IPS-11a (cell line): ENCODE measurements around the gene CNTNAP5.

Source experiments
- H3K4me3 ChIP-seq: one replicate; pipeline ENCODE4 v1.5.1; 2013; ENCODE audit warnings: low read depth, low read length, control low read depth

The CNTNAP5 gene

GRCh38 chr2:124053796-124054195 is 28.7 kb downstream of the CNTNAP5 start:
- H3K4me3 ChIP-seq: no peak overlapping the region

DNA sequence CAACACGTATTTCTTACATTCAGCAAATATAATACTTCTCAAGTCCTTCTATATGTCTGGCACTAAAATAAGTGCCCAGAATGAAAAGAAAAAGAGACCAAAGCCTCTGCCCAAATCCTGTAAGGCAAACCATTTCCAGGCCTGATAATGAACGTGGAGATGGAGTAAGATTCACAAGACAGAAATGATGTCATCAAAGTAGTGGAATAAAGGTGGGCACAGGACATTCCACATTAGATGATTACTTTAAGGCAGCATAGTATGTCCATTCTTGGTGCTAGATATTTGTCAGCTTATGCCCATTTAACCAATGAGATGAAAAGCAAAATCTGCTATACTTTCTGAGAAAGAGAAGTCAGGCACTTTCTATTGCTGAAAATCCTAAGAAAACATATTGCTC is 38.5 kb downstream of the CNTNAP5 start:
- H3K4me3 ChIP-seq: no peak overlapping the region

DNA sequence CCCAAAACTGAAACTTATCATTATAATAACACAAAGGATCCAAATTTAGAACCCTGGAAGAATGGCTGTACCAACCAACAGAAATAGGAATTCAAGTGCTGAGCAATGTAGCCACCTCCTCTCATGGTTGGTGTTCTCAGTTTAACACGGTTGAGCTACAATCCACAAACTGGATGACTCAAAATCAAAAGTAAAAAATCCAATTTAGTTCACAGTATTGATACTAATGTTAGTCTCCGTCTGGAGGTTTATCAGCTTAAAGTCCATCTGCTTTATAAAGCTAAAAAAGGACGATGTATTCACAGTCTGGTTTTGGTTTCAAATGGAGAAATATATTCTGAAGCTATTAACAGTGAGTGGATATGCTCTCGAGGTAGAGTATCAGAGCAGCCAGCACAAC is 40.5 kb downstream of the CNTNAP5 start:
- H3K4me3 ChIP-seq: no peak overlapping the region

- no peak overlapping the region for H3K4me3 ChIP-seq
These were observed 41.7 kb downstream of the CNTNAP5 start for GRCh38 chr2:124066776-124067175.

GRCh38 chr2:124079045-124079444 is 54.0 kb downstream of the CNTNAP5 start:
- H3K4me3 ChIP-seq: no peak overlapping the region

DNA sequence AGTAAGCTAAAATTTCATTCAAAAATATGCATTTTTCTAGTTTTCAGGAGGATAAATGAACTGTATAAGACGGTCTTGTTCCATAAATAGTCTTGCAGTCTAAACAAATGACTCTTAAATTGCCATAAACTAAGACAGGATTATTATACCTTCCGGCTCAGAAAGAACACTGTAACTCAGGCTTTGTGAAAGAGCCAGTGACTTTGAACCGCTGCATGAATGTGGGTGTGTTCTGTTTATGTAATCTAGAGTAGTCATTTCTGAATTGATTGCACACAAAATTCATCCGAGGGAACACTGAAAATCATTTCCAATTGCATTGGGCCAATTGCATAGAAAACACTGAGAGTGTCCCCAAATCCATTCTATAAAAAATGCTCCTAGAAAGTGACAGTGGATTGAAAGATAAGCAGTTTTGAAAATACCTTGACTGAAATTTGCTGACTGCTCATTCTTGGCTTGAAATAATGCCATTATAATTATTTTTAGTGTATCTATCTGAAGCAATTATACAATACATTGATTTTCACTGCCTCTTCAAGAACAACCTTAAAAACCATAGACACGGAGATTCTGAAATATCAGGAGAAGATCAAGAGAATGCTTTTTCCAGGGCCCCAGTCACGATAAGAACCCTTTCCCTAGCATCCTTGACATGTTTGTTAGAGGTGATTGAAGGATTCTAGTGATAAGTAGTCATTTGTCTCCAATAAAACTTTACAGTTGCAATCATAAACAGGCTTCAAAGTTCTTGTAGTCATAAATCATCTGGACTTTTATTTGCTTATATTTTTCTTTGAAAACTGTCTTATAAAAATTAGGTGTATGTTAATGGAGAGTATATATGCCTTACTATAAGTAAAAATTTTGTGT is 55.4 kb downstream of the CNTNAP5 start:
- no peak overlapping the region for H3K4me3 ChIP-seq

DNA sequence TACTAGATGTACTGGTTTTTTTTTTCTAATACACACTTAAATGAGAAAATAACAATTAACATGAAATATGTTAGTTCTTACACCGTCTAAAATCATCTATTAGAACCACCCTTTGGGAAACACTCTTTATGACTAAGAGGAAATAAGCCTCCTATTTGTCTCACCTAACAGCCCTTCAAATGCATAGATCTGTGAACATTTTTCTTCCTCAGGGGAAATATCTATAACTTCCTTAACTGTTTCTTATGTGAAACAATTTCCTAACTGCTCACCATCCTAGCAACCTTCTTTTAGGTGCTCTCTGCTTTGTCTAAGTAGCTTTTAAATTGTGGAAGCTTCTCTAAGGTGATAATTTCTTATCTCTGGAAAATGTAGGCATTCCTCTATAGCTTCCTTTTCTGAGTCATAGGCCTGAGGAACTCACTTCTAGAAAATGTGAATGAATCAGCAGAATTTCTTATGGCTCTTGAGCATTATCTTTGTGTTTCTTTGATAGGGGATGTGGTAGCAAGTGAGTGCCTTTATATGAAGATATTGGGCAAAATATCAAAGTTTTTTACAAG is 56.1 kb downstream of the CNTNAP5 start:
- H3K4me3 ChIP-seq: no peak overlapping the region

- H3K4me3 ChIP-seq: no peak overlapping the region
These were observed 63.5 kb downstream of the CNTNAP5 start for GRCh38 chr2:124088616-124089015.

DNA sequence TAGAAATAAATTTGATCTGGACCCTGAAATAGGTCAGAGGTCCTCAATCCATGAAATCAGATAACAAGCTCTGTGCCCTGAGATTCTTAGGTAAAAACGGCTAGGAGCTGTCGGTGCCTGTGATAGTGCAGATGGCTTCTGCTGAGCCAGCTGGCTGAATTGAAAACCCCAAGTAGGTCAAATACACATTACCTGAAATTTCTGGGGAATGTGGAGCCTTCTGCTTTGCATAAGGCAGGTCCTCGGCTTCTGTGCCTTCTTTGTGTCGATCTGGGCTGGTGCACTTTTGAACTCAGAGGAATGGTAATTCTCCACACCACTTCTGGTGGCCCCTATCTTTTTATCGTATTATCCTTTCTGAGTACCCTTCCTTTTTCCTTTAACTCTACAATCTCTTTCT is 66.6 kb downstream of the CNTNAP5 start:
- no peak overlapping the region for H3K4me3 ChIP-seq

- H3K4me3 ChIP-seq: no peak overlapping the region
These were observed 67.6 kb downstream of the CNTNAP5 start for GRCh38 chr2:124092651-124093050.

DNA sequence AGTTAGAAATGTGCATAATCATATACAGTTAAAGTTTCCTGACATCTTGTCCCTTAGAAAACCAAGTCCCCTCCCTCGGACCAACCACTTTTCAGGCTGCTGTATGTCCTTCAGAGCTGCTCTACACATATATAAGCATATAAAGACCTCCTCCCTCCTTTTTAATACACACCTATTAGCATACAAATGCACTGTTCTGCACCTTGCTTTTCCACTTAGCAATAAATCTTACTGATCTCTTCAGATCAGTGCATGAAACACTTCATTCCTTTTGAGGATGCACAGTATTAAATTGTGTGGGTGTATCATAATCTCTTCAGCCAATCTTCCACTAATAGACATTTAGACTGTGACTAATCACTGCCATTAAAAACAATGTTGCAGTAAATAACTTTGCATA is 79.8 kb downstream of the CNTNAP5 start:
- no peak overlapping the region for H3K4me3 ChIP-seq

- no peak overlapping the region for H3K4me3 ChIP-seq
These were observed 87.1 kb downstream of the CNTNAP5 start for GRCh38 chr2:124112206-124112605.

- H3K4me3 ChIP-seq: no peak overlapping the region
These were observed 87.9 kb downstream of the CNTNAP5 start for GRCh38 chr2:124112966-124113365.

DNA sequence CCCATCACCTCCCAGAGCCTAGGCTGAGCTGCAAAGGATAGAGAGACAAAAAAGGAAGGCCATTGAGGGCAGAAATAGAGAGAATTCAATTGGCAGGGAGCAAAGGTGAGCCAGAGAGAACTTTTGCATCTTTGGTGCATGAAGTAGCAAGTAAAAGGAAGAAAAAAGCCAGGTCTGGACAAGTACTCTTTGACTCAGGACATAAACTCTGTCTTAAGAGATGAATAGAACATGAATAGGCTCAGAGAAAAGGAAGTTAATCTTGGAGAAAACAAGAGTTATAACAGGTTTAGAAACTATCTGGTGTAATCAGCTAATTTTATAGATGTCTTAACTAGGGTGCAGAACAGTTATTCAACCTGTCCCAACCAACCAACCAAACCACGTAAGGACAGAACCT is 95.2 kb downstream of the CNTNAP5 start:
- H3K4me3 ChIP-seq: no peak overlapping the region

GRCh38 chr2:124121106-124121505 is 96.0 kb downstream of the CNTNAP5 start:
- no peak overlapping the region for H3K4me3 ChIP-seq

DNA sequence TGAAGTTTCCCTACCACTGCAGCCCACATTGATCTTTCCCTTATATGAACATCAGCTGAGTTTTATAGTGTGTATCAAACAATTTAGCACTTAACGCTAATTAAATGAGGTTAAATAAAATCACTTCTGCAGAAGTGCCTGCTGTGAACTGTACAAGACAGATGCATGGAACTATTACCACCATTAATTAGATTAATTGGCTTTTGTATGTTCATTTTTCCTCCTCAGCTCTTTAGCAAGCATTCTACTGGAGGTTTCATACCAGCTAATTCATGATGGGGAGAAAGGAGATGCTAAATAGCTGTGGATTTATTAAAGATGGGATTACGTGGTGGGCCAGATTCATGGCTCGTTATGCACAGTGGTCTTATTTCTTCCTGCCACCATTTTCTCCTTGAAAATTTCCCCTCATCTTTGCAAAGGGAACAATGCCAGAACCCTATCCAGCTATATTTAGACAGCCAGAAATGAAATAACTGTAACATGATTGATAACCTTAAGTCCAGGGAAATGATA is 96.7 kb downstream of the CNTNAP5 start:
- H3K4me3 ChIP-seq: no peak overlapping the region

DNA sequence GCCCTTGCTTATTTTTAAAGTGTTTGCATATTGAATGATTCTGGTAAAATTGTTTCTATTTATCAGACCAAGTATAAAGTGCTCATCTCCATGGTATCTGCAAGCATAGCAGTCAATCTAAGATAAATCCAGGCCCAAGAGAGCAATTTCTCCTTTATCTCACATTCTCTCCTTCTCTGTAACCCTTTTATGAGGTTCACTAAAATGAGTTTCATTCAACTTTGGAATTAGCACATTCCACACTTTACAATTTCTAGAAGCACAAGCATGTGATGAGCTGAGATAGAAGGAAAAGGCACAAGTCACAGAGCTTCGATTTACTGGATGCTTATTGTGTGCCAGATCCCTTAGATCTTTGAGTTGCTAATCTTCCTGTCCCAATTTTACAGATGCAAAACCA is 97.3 kb downstream of the CNTNAP5 start:
- H3K4me3 ChIP-seq: no peak overlapping the region

DNA sequence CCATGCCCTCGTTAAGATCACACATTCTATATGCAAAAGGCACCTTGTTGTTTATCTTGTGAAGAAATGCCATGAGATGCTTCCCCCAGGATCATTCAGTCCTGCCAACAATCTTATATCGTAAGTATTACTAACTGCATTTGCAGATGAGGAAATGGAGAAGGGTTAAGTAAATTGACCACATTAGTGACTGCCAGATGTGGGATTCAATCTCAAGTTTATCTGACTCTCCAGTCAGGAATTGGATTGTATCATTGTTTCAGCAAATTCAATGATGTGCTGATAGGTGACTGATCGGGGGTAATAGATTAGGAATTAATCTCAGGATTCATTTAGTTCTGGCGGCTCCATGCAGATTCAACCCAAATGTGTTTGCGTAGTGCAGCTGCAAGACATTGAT is 106.2 kb downstream of the CNTNAP5 start:
- H3K4me3 ChIP-seq: no peak overlapping the region

DNA sequence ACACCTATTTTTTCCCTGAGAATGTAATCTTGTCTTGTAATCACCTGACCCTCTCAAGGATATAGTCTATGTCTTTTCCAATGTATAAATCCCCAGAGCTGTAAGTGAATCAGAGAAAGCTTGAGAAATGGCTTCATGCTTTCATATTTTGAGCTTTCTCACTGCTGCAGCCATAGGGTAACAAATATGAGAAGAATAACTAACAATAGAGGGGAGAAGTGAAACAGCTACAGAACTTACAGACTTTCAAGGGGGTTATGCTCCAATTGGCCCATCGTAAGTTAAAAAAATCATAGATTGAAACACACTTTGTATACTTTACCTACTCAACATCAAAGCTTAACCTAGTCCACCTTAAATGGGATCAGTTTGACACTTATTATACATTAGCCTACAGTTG is 111.0 kb downstream of the CNTNAP5 start:
- H3K4me3 ChIP-seq: no peak overlapping the region

DNA sequence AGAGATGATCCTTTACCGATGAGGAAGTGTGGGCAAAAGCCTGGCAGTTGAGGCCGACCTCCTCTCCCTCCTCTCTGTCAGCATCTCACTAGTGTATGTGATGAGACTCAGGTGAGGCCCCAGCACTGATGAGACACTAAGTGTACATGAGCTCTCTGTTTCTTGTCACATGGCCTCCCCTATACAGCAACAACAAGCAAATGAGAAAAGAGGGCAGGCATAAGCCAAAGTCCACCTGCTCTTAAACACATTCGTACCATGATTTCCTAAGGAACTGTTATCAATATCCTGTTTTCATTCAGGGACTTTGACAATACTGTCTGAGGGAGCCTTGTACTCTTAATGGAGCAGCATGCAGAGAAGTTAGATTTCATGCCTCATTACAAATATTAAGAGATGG is 113.0 kb downstream of the CNTNAP5 start:
- no peak overlapping the region for H3K4me3 ChIP-seq

- H3K4me3 ChIP-seq: no peak overlapping the region
These were observed 120.9 kb downstream of the CNTNAP5 start for GRCh38 chr2:124145982-124146381.

DNA sequence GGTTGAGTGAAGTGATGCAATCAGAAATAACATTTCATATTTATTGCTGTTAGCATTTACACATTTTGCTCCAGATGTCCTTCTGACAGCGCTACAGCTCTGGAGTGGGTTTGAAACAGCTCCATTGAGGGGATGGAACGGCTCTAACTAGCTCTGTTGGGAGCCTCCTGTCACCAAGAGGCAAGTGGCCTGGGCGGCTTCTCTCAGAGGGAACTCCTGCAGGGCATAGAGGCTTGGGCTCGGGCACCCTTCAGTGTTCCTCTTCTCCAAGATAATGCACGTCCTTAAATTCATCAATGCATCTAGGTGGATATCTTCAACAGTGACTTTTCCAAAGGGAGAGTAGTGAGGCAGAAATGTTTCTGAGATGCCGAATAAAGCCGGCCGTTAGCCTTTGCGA is 122.5 kb downstream of the CNTNAP5 start:
- H3K4me3 ChIP-seq: no peak overlapping the region
